SK-N-MC (cell line): ENCODE results near the gene ACSS3.

ENCODE experiments used
- EZH2 ChIP-seq: fragments of 200-600 bp; sonication (generic); IDR thresholded peaks from one replicate; pipeline ENCODE4 v1.6.1; 2017; ENCODE audit warnings: antibody characterized with exemption
- FOXP2 ChIP-seq: optimal IDR thresholded peaks from 2 replicates; pipeline ENCODE3; 2011; ENCODE audit warnings: mild to moderate bottlenecking, moderate library complexity; ENCODE audit not compliant: insufficient read depth; ENCODE audit errors: extremely low read length, control extremely low read depth
- POLR2AphosphoS5 ChIP-seq: IDR thresholded peaks from 2 replicates; pipeline ENCODE4 v1.6.1; 2012; ENCODE audit warnings: mild to moderate bottlenecking, low read depth, low read length, borderline replicate concordance

GRCh38 chr12:81249976-81250375, 172.1 kb downstream of the ACSS3 start:
- TF ChIP-seq EZH2 (no peak), POLR2AphosphoS5 (no peak), FOXP2 (no peak)
